Neural progenitor cell (in vitro differentiated cells): Measurements from ENCODE around the gene LINC01488.

ENCODE experiments used
- EZH2 ChIP-seq: fragments of 200-600 bp; sonication (generic); IDR thresholded peaks from 2 replicates; pipeline ENCODE4 v1.6.1; 2017; ENCODE audit warnings: antibody characterized with exemption, mild to moderate bottlenecking, moderate library complexity
- TF ChIP-seq, protein P1 (sequence below): fragments of 200-600 bp; sonication (generic); IDR thresholded peaks from 2 replicates; pipeline ENCODE4 v1.5.1; 2017; ENCODE audit warnings: antibody characterized with exemption, mild to moderate bottlenecking

DNA sequence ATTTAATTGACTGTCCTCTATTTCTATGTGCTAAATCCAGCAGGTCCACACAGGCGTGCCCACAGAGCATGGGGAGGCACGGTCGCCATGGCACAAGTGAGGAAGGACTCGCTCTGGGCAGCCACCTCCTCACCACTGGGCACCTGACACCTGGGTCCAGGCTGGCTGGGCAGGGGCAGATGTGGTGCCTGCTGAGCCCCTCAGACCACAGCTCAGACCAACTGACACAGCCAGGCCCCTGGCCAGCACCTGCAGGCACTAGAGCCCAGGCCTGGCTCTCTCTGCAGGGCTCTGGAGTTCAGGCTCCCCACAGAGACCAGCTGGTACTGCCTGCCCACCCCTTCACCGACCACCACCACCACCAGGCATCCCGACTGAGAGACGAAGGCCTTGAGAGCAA is 27.9 kb downstream of the LINC01488 start:
- no peak for TF ChIP-seq EZH2
- TF ChIP-seq, protein P1, sequence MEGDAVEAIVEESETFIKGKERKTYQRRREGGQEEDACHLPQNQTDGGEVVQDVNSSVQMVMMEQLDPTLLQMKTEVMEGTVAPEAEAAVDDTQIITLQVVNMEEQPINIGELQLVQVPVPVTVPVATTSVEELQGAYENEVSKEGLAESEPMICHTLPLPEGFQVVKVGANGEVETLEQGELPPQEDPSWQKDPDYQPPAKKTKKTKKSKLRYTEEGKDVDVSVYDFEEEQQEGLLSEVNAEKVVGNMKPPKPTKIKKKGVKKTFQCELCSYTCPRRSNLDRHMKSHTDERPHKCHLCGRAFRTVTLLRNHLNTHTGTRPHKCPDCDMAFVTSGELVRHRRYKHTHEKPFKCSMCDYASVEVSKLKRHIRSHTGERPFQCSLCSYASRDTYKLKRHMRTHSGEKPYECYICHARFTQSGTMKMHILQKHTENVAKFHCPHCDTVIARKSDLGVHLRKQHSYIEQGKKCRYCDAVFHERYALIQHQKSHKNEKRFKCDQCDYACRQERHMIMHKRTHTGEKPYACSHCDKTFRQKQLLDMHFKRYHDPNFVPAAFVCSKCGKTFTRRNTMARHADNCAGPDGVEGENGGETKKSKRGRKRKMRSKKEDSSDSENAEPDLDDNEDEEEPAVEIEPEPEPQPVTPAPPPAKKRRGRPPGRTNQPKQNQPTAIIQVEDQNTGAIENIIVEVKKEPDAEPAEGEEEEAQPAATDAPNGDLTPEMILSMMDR, result no peak
